Measurements from ENCODE around the gene RABGAP1L.
"Not testable (repeated sequence)": the region's sequence is repeated elsewhere in the genome, so short reads cannot be mapped to it uniquely, and the experiment has no call there.

RABGAP1L gene

GRCh38 chr1:174572771-174573170, 413.5 kb downstream of the RABGAP1L start:
- no peaks in the 10 kb centered on the region for H3K36me3 Mint-ChIP-seq (ENCODE audit: low read depth)

GRCh38 chr1:174576120-174576519, 416.8 kb downstream of the RABGAP1L start:
- not testable (repeated sequence) for H3K4me1 Mint-ChIP-seq; H3K36me3 Mint-ChIP-seq (ENCODE audit: low read depth); H3K27me3 Mint-ChIP-seq (ENCODE audit: low read depth); H3K4me3 Mint-ChIP-seq; H3K27ac Mint-ChIP-seq
- peaks cover 18% of the 10 kb centered on the region for H3K9me3 Mint-ChIP-seq

More at GRCh38 chr1:174572771-174573170, 413.5 kb downstream of the RABGAP1L start:
- H3K4me1 Mint-ChIP-seq, result no peaks in the 10 kb centered on the region
- no peak overlapping the region for H3K27ac Mint-ChIP-seq
- no peak overlapping the region for H3K4me3 Mint-ChIP-seq
- no peaks in the 10 kb centered on the region for H3K27me3 Mint-ChIP-seq (ENCODE audit: low read depth)
- TF ChIP-seq CTCF (IDR thresholded peaks at IDR 0.05; ENCODE audit: unreplicated experiment in 3 of 3), result no peak
- peaks cover 15% of the 10 kb centered on the region for H3K9me3 Mint-ChIP-seq

GRCh38 chr1:174577681-174578080, 418.4 kb downstream of the RABGAP1L start:
- no peaks in the 10 kb centered on the region for H3K4me1 Mint-ChIP-seq
- H3K36me3 Mint-ChIP-seq (ENCODE audit: low read depth), result no peaks in the 10 kb centered on the region
- no peak for TF ChIP-seq CTCF (IDR thresholded peaks at IDR 0.05; ENCODE audit: unreplicated experiment in 3 of 3)
- no peaks in the 10 kb centered on the region for H3K27me3 Mint-ChIP-seq (ENCODE audit: low read depth)
- H3K4me3 Mint-ChIP-seq, result no peak overlapping the region
- H3K9me3 Mint-ChIP-seq, result peaks cover 18% of the 10 kb centered on the region
- H3K27ac Mint-ChIP-seq, result no peak overlapping the region

- Mint-ChIP-seq H3K27ac (no peak overlapping the region), H3K27me3 (ENCODE audit: low read depth) (no peaks in the 10 kb centered on the region), H3K4me3 (no peak overlapping the region), H3K9me3 (peaks cover 10% of the 10 kb centered on the region), H3K4me1 (no peaks in the 10 kb centered on the region), H3K36me3 (ENCODE audit: low read depth) (no peaks in the 10 kb centered on the region)
- no peak for TF ChIP-seq CTCF (IDR thresholded peaks at IDR 0.05; ENCODE audit: unreplicated experiment in 3 of 3)
Measured at GRCh38 chr1:174580801-174581200, 421.5 kb downstream of the RABGAP1L start.

GRCh38 chr1:174583316-174583715, 424.0 kb downstream of the RABGAP1L start:
- Mint-ChIP-seq H3K27ac (no peak overlapping the region), H3K27me3 (ENCODE audit: low read depth) (peaks cover 3% of the 10 kb centered on the region), H3K36me3 (ENCODE audit: low read depth) (peaks cover under 1% of the 10 kb centered on the region), H3K9me3 (peaks cover 5% of the 10 kb centered on the region), H3K4me1 (no peaks in the 10 kb centered on the region), H3K4me3 (no peak overlapping the region)
- no peak for TF ChIP-seq CTCF (IDR thresholded peaks at IDR 0.05; ENCODE audit: unreplicated experiment in 3 of 3)

- Mint-ChIP-seq H3K9me3 (peaks cover 9% of the 10 kb centered on the region), H3K4me3 (no peak overlapping the region), H3K4me1 (no peaks in the 10 kb centered on the region), H3K36me3 (ENCODE audit: low read depth) (peaks cover 7% of the 10 kb centered on the region), H3K27me3 (ENCODE audit: low read depth) (peaks cover 3% of the 10 kb centered on the region), H3K27ac (no peak overlapping the region)
- no peak for TF ChIP-seq CTCF (IDR thresholded peaks at IDR 0.05; ENCODE audit: unreplicated experiment in 3 of 3)
Measured at GRCh38 chr1:174584071-174584470, 424.8 kb downstream of the RABGAP1L start.

- H3K27me3 Mint-ChIP-seq (ENCODE audit: low read depth); H3K4me1 Mint-ChIP-seq; H3K4me3 Mint-ChIP-seq; H3K27ac Mint-ChIP-seq: not testable (repeated sequence)
- Mint-ChIP-seq H3K36me3 (ENCODE audit: low read depth) (peaks cover 13% of the 10 kb centered on the region), H3K9me3 (peaks cover 15% of the 10 kb centered on the region)
Measured at GRCh38 chr1:174588618-174589017, 429.3 kb downstream of the RABGAP1L start.
